Right cardiac atrium (tissue), 5 donors: ENCODE data around the gene NKX1-2. TPM values are rescaled to one million over a fixed set of nuclear protein-coding genes. Genes with fewer than 3 reads are reported as not detected.
"Not testable (repeated sequence)": the region's sequence is repeated elsewhere in the genome, so short reads cannot be mapped to it uniquely, and the experiment has no call there.

Source experiments
- ATAC-seq, 2 donors: fragments of 200-7000 bp; cut with Tn5 transposase; one replicate each; pipeline versions ENCODE4 v1.8.0 to v1.9.1; 2020; ENCODE audit warnings: moderate library complexity in 2 of 2, mild to moderate bottlenecking in 1 of 2
- DNase-seq, 3 donors: peaks; one replicate each; pipeline ENCODE4 v3.0.0-alpha.2; 2020
- H3K27ac ChIP-seq: one replicate; pipeline ENCODE4 v1.5.1; 2013; ENCODE audit warnings: mild to moderate bottlenecking, low read length, control low read depth, moderate library complexity
- H3K27me3 ChIP-seq: one replicate; pipeline ENCODE4 v1.6.1; 2013; ENCODE audit not compliant: control insufficient read depth, insufficient read depth
- H3K4me1 ChIP-seq: one replicate; pipeline ENCODE4 v1.6.1; 2013; ENCODE audit warnings: low read length; ENCODE audit not compliant: control insufficient read depth, insufficient read depth
- H3K4me3 ChIP-seq: one replicate; pipeline ENCODE4 v1.5.1; 2013; ENCODE audit warnings: low read length, control low read depth
- H3K9me3 ChIP-seq: one replicate; pipeline ENCODE4 v1.6.1; 2013; ENCODE audit warnings: low read length; ENCODE audit not compliant: control insufficient read depth
- WGBS: extraction: QIAGEN DNeasy Blood & Tissue Kit; methylation state at CpG from one replicate; pipeline ENCODE4 v1.1.7; 2013; 5-methylcytosine and 5-hydroxymethylcytosine counted together
- intact Hi-C, 4 donors: fragments of 100-400 bp; cut with DNase I; formaldehyde crosslinking; loops; one replicate each; pipeline versions ENCODE4 v1.11.0 to v1.14.0; 2022 to 2023
- polyA plus RNA-seq: library from polyadenylated mRNA; stranded (reverse); fragments of 200-250 nt; gene quantifications from one replicate; pipeline ENCODE4 v1.2.3, GENCODE V29; 2013
- total RNA-seq, 4 donors: library from RNA; stranded (reverse); fragmentation: NEBNext Ultra II Directional; extraction: Animal tissue kit (Norgen Biotek cat#: 25700); gene quantifications; one replicate each; pipeline ENCODE4 v1.2.1, GENCODE V29; 2021
- donor health status: healthy with polysubstance abuse.
- donor health status: DM: no; HTN: yes; CAD: no.
- donor health status: DM: no; HTN: no; CAD: no.
- donor health status: DM: no; HTN: yes; CAD: no; lungs with severe emphysema.
- donor health status: DM: yes; HTN: yes; CAD: no.

NKX1-2 gene
- total and polyA plus RNA-seq, 5 donors: not detected

- intact Hi-C loops: no loop called here
- H3K9me3 ChIP-seq: no peaks in the 10 kb centered on the region
- no peak overlapping the region for H3K4me3 ChIP-seq
- H3K4me1 ChIP-seq: no peaks in the 10 kb centered on the region
- DNase-seq (no peak), ATAC-seq (no peak)
- WGBS: 3% methylated on average over 26 of the region's 26 CpGs
- H3K27ac ChIP-seq: no peak overlapping the region
- H3K27me3 ChIP-seq: peaks cover 4% of the 10 kb centered on the region
Observed at GRCh38 chr10:124448696-124449169, 1.1 kb downstream of the NKX1-2 start.

GRCh38 chr10:124447751-124448466 lies 1.9 kb downstream of the NKX1-2 start:
- intact Hi-C loops: no loop called here
- ATAC-seq: no peak

GRCh38 chr10:124446830-124447750 lies 2.7 kb downstream of the NKX1-2 start:
- Histone ChIP-seq H3K27me3 (peaks cover 4% of the 10 kb centered on the region), H3K4me1 (no peaks in the 10 kb centered on the region), H3K4me3 (peak overlapping the region; percentile 18), H3K27ac (no peak overlapping the region), H3K9me3 (no peaks in the 10 kb centered on the region)
- intact Hi-C loops: no loop called here
- WGBS: 8% methylated on average over 71 of the region's 71 CpGs
- ATAC-seq (no peak), DNase-seq (no peak)

More at GRCh38 chr10:124447751-124448466, 1.9 kb downstream of the NKX1-2 start:
- no peak for DNase-seq
- H3K27me3 ChIP-seq: peaks cover 4% of the 10 kb centered on the region
- H3K27ac ChIP-seq: no peak overlapping the region
- no peaks in the 10 kb centered on the region for H3K9me3 ChIP-seq
- WGBS: 1% methylated on average over 60 of the region's 60 CpGs
- peak overlapping the region; percentile 18 for H3K4me3 ChIP-seq
- H3K4me1 ChIP-seq: no peaks in the 10 kb centered on the region

- WGBS: 86% methylated on average over 5 of the region's 5 CpGs
- intact Hi-C loops: not testable (repeated sequence)
Observed at GRCh38 chr10:124441694-124442093, 8.1 kb downstream of the NKX1-2 start.

GRCh38 chr10:124436191-124436638 lies 13.6 kb downstream of the NKX1-2 start:
- WGBS: 75% methylated on average over 8 of the region's 8 CpGs
- no peaks in the 10 kb centered on the region for H3K27me3 ChIP-seq
- DNase-seq (no peak), ATAC-seq (no peak)
- intact Hi-C loops: no loop called here
- H3K4me3 ChIP-seq: no peak overlapping the region
- no peak overlapping the region for H3K27ac ChIP-seq
- H3K4me1 ChIP-seq: no peaks in the 10 kb centered on the region
- H3K9me3 ChIP-seq: no peaks in the 10 kb centered on the region

More at GRCh38 chr10:124441694-124442093, 8.1 kb downstream of the NKX1-2 start:
- not testable (repeated sequence) for ATAC-seq, H3K4me3 ChIP-seq, H3K4me1 ChIP-seq, H3K27me3 ChIP-seq, DNase-seq, H3K27ac ChIP-seq, H3K9me3 ChIP-seq

GRCh38 chr10:124435683-124436082 lies 14.2 kb downstream of the NKX1-2 start:
- H3K27me3 ChIP-seq, H3K27ac ChIP-seq, H3K9me3 ChIP-seq, H3K4me3 ChIP-seq, DNase-seq, intact Hi-C loops, ATAC-seq, H3K4me1 ChIP-seq: not testable (repeated sequence)
- 93% methylated on average over 4 of the region's 4 CpGs for WGBS

- intact Hi-C loops: no loop called here
- DNase-seq (no peak), ATAC-seq (no peak)
- Histone ChIP-seq H3K9me3 (no peaks in the 10 kb centered on the region), H3K27ac (no peak overlapping the region), H3K27me3 (no peaks in the 10 kb centered on the region), H3K4me3 (no peak overlapping the region), H3K4me1 (no peaks in the 10 kb centered on the region)
- 82% methylated on average over 3 of the region's 3 CpGs for WGBS
Observed at GRCh38 chr10:124433461-124433860, 16.4 kb downstream of the NKX1-2 start.

- Histone ChIP-seq H3K4me1 (no peaks in the 10 kb centered on the region), H3K4me3 (no peak overlapping the region), H3K27ac (no peak overlapping the region), H3K27me3 (no peaks in the 10 kb centered on the region), H3K9me3 (no peaks in the 10 kb centered on the region)
- intact Hi-C loops: no loop called here
- WGBS: 92% methylated on average over 4 of the region's 4 CpGs
- DNase-seq (no peak), ATAC-seq (no peak)
Observed at GRCh38 chr10:124430077-124430476, 19.8 kb downstream of the NKX1-2 start.

GRCh38 chr10:124429576-124429975 lies 20.3 kb downstream of the NKX1-2 start:
- WGBS: 63% methylated on average over 5 of the region's 5 CpGs
- H3K4me1 ChIP-seq: no peaks in the 10 kb centered on the region
- H3K9me3 ChIP-seq: no peaks in the 10 kb centered on the region
- ATAC-seq (no peak), DNase-seq (no peak)
- no peak overlapping the region for H3K27ac ChIP-seq
- intact Hi-C loops: no loop called here
- no peaks in the 10 kb centered on the region for H3K27me3 ChIP-seq
- no peak overlapping the region for H3K4me3 ChIP-seq

GRCh38 chr10:124428207-124428777 lies 21.5 kb downstream of the NKX1-2 start:
- 49% methylated on average over 3 of the region's 3 CpGs for WGBS
- Histone ChIP-seq H3K4me1 (no peaks in the 10 kb centered on the region), H3K27me3 (no peaks in the 10 kb centered on the region), H3K4me3 (no peak overlapping the region), H3K9me3 (no peaks in the 10 kb centered on the region), H3K27ac (no peak overlapping the region)
- no peak for DNase-seq
- ATAC-seq: no peak
- intact Hi-C loops: no loop called here
